HG03342 (cell line): ENCODE results near the gene NFATC1.
"Not testable (repeated sequence)": the region's sequence is repeated elsewhere in the genome, so short reads cannot be mapped to it uniquely, and the experiment has no call there.

Experiments used
- ATAC-seq: cut with Tn5 transposase; IDR thresholded peaks from one replicate; pipeline ENCODE4 v1.9.1; 2021; ENCODE audit warnings: mild to moderate bottlenecking, moderate library complexity; ENCODE audit not compliant: unreplicated experiment

The NFATC1 gene

GRCh38 chr18:79498662-79499061, 102.9 kb downstream of the NFATC1 start:
- ATAC-seq, result no peak

GRCh38 chr18:79501006-79501405, 105.3 kb downstream of the NFATC1 start:
- ATAC-seq, result no peak

- no peak for ATAC-seq
These were observed 107.1 kb downstream of the NFATC1 start for GRCh38 chr18:79502782-79503181.

- no peak for ATAC-seq
These were observed 107.7 kb downstream of the NFATC1 start for GRCh38 chr18:79503406-79503805.

- no peak for ATAC-seq
These were observed 108.3 kb downstream of the NFATC1 start for GRCh38 chr18:79504034-79504433.

- ATAC-seq, result not testable (repeated sequence)
These were observed 108.8 kb downstream of the NFATC1 start for GRCh38 chr18:79504495-79504894.

- ATAC-seq, result not testable (repeated sequence)
These were observed 109.7 kb downstream of the NFATC1 start for GRCh38 chr18:79505465-79505864.

- ATAC-seq, result no peak
These were observed 110.7 kb downstream of the NFATC1 start for GRCh38 chr18:79506191-79507075.

- no peak for ATAC-seq
These were observed 111.4 kb downstream of the NFATC1 start for GRCh38 chr18:79507076-79507545.

GRCh38 chr18:79507546-79508480, 112.1 kb downstream of the NFATC1 start:
- no peak for ATAC-seq

- peak; percentile 38 for ATAC-seq
These were observed 113.1 kb downstream of the NFATC1 start for GRCh38 chr18:79508565-79509535.

- ATAC-seq, result no peak
These were observed 113.8 kb downstream of the NFATC1 start for GRCh38 chr18:79509536-79509930.

GRCh38 chr18:79510046-79510685, 114.4 kb downstream of the NFATC1 start:
- ATAC-seq, result no peak

- ATAC-seq, result no peak
These were observed 115.1 kb downstream of the NFATC1 start for GRCh38 chr18:79510731-79511241.

- ATAC-seq, result no peak
These were observed 115.5 kb downstream of the NFATC1 start for GRCh38 chr18:79511271-79511670.

GRCh38 chr18:79511671-79512301, 116.1 kb downstream of the NFATC1 start:
- ATAC-seq, result no peak

GRCh38 chr18:79512461-79513380, 117.0 kb downstream of the NFATC1 start:
- ATAC-seq, result no peak
